Caki2 (cell line): ENCODE results near the gene ACADVL. TPM values are rescaled to one million over a fixed set of nuclear protein-coding genes. Genes with fewer than 3 reads are reported as not detected.

ENCODE experiments used
- DNase-seq: peaks from one replicate; pipeline ENCODE4 v3.0.0-alpha.2; 2015; ENCODE audit warnings: low read depth
- in situ Hi-C: cut with HindIII; loops from 2 replicates; pipeline ENCODE4 v1.10.0; 2016; ENCODE audit warnings: low sequenced_read_pairs, low pct_unique_long_range_greater_than_20kb, mixed read lengths
- total RNA-seq: library from RNA; depleted of rRNA; stranded (reverse); fragments of >200 nt; shearing (Covaris generic); gene quantifications from 2 replicates; pipeline ENCODE4 v1.2.3, GENCODE V29; 2014; ENCODE audit warnings: low replicate concordance

Gene ACADVL
- total RNA-seq, 1 experiment from 2014 or later = 338 TPM

- DNase-seq = no peak
- in situ Hi-C loops = no loop called here
These were observed 33.5 kb upstream of the ACADVL start for GRCh38 chr17:7186241-7186640.

- DNase-seq = no peak
- in situ Hi-C loops = no loop called here
These were observed 29.3 kb upstream of the ACADVL start for GRCh38 chr17:7190276-7190917.

GRCh38 chr17:7191069-7191468 lies 28.7 kb upstream of the ACADVL start:
- in situ Hi-C loops = no loop called here
- no peak for DNase-seq

- DNase-seq = no peak
- in situ Hi-C loops = no loop called here
These were observed 28.0 kb upstream of the ACADVL start for GRCh38 chr17:7191571-7192270.

GRCh38 chr17:7192271-7192937 lies 27.3 kb upstream of the ACADVL start:
- DNase-seq = no peak
- in situ Hi-C loops = no loop called here

- no peak for DNase-seq
- in situ Hi-C loops = no loop called here
These were observed 23.8 kb upstream of the ACADVL start for GRCh38 chr17:7195971-7196370.

GRCh38 chr17:7196651-7197401 lies 22.9 kb upstream of the ACADVL start:
- in situ Hi-C loops = no loop called here
- no peak for DNase-seq

GRCh38 chr17:7203391-7203790 lies 16.3 kb upstream of the ACADVL start:
- no peak for DNase-seq
- in situ Hi-C loops = no loop called here

GRCh38 chr17:7204336-7204735 lies 15.4 kb upstream of the ACADVL start:
- DNase-seq = no peak
- in situ Hi-C loops = no loop called here

GRCh38 chr17:7204828-7205461 lies 14.8 kb upstream of the ACADVL start:
- DNase-seq = peak; percentile 60
- in situ Hi-C loops = no loop called here

- DNase-seq = no peak
- in situ Hi-C loops = no loop called here
These were observed 14.2 kb upstream of the ACADVL start for GRCh38 chr17:7205561-7205960.

- no peak for DNase-seq
- in situ Hi-C loops = no loop called here
These were observed 12.4 kb upstream of the ACADVL start for GRCh38 chr17:7207120-7208001.

- in situ Hi-C loops = no loop called here
- DNase-seq = no peak
These were observed 11.6 kb upstream of the ACADVL start for GRCh38 chr17:7208027-7208571.

- DNase-seq = no peak
- in situ Hi-C loops = no loop called here
These were observed 10.8 kb upstream of the ACADVL start for GRCh38 chr17:7208754-7209460.

GRCh38 chr17:7211491-7212273 lies 8.1 kb upstream of the ACADVL start:
- no peak for DNase-seq
- in situ Hi-C loops = no loop called here

- DNase-seq = no peak
- in situ Hi-C loops = no loop called here
These were observed 5.8 kb upstream of the ACADVL start for GRCh38 chr17:7213895-7214299.
